Pancreas (tissue), 10 donors: Measurements from ENCODE around the gene PNMA8A. TPM values are rescaled to one million over a fixed set of nuclear protein-coding genes. Genes with fewer than 3 reads are reported as not detected.

Experiments used
- ATAC-seq, 4 donors: fragments of 200-7000 bp; cut with Tn5 transposase; one replicate each; pipeline versions ENCODE4 v1.8.0 to v1.9.1; 2020; ENCODE audit warnings: mild to moderate bottlenecking in 4 of 4, moderate library complexity in 4 of 4
- DNase-seq, 6 donors: peaks; one replicate each; pipeline ENCODE4 v3.0.0-alpha.2; 2020
- FAIRE-seq: peaks from 2 replicates; lab custom pipeline; 2012; peaks lifted over from hg19 to GRCh38; lab: Jason Lieb, UNC
- H3K27ac ChIP-seq, 4 donors: fragments of 200-600 bp; sonication (generic); 1 replicate in 3 of 4; 2 replicates in 1 of 4; pipeline versions ENCODE4 v1.5.0 to v1.8.0; 2020
- H3K27me3 ChIP-seq, 4 donors: fragments of 200-600 bp; one replicate each; pipeline ENCODE4 v1.8.0; 2021
- H3K36me3 ChIP-seq, 3 donors: fragments of 200-600 bp; sonication (generic) in 1 of 3; one replicate each; pipeline versions ENCODE4 v1.5.0 to v1.8.0; 2020 to 2021
- H3K4me1 ChIP-seq, 3 donors: fragments of 200-600 bp; one replicate each; pipeline ENCODE4 v1.8.0; 2021
- H3K4me3 ChIP-seq, 4 donors: fragments of 200-600 bp; sonication (generic) in 2 of 4; one replicate each; pipeline versions ENCODE4 v1.5.0 to v1.8.0; 2020 to 2021
- H3K9me3 ChIP-seq, 4 donors: fragments of 200-600 bp; one replicate each; pipeline ENCODE4 v1.8.0; 2021
- WGBS, 2 donors: extraction: QIAGEN DNeasy Blood & Tissue Kit; methylation state at CpG; one replicate each; pipeline ENCODE4 v1.1.7; 2013; 5-methylcytosine and 5-hydroxymethylcytosine counted together
- intact Hi-C, 3 donors: fragments of 100-400 bp; cut with DNase I; formaldehyde crosslinking; loops; one replicate each; pipeline versions ENCODE4 v1.11.1 to v1.14.2; 2022
- polyA plus RNA-seq, 2 donors: library from polyadenylated mRNA; stranded (reverse); fragments of 200-250 nt; gene quantifications; one replicate each; pipeline ENCODE4 v1.2.3, GENCODE V29; 2013
- total RNA-seq, 6 donors: library from RNA; stranded (reverse); fragmentation: NEBNext Ultra II Directional in 4 of 6; extraction: Animal tissue kit (Norgen Biotek cat#: 25700) in 4 of 6; gene quantifications; one replicate each; pipeline versions ENCODE4 v1.2.1 to v1.2.4, GENCODE V29; 2021 to 2023
- TF ChIP-seq, protein P1 (sequence below), 4 donors: fragments of 200-600 bp; sonication (generic) in 3 of 4; IDR thresholded peaks; one replicate each; pipeline versions ENCODE4 v1.5.0 to v1.8.0; 2021; ENCODE audit warnings: antibody characterized with exemption in 4 of 4
- donor health status: healthy with polysubstance abuse.
- donor health status: DM: no; HTN: no; CAD: no; lungs with moderate emphysema.
- donor health status: DM: no; HTN: no; CAD: no.
- donor health status: control.
- donor health status: control.
- donor health status: Bipolar disorder and iron deficiency.
- donor health status: DM: yes; HTN: yes; CAD: no.
- donor health status: DM: no; HTN: no; CAD: no.
- donor health status: DM: no; HTN: no; CAD: no.
- donor health status: DM: yes; HTN: yes; CAD: no.

PNMA8A gene
- total and polyA plus RNA-seq, 8 donors, result 2.4 to 8.9 (median 5.8) TPM

DNA sequence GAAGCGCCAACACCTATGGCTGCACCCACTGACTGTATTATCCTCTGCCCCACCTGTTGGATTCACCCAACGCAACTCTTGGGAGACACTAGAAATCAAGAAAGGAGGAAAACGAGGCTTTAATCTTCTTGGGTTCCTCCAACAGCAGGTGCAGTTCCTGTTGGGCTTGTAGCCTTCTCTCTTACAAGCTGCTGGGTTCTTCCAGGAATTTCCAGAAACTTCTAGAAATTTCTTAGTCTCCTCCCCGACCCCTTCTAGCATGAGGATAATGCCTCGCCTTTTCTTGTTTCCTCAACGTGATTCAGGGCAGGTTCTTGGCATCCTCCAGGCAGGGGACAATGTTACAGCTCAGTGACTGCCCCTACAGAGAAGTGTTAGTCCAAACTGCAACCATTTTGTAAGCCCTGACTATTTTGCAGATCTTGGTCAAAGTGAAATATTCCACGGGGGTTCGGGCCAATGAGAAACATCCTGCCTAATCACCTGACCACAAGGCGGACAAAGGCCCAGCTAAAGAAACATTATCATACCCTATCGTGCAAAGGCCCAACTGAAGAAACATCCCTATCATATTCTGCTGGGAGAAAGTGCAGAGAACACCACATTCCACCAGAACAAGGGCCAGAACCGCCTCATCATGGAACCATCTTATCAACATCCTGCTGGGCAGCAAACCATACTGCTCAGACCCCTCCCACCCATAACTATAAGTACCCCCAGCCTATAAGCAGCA lies 614 bp upstream of the PNMA8A start:
- TF ChIP-seq, protein P1, sequence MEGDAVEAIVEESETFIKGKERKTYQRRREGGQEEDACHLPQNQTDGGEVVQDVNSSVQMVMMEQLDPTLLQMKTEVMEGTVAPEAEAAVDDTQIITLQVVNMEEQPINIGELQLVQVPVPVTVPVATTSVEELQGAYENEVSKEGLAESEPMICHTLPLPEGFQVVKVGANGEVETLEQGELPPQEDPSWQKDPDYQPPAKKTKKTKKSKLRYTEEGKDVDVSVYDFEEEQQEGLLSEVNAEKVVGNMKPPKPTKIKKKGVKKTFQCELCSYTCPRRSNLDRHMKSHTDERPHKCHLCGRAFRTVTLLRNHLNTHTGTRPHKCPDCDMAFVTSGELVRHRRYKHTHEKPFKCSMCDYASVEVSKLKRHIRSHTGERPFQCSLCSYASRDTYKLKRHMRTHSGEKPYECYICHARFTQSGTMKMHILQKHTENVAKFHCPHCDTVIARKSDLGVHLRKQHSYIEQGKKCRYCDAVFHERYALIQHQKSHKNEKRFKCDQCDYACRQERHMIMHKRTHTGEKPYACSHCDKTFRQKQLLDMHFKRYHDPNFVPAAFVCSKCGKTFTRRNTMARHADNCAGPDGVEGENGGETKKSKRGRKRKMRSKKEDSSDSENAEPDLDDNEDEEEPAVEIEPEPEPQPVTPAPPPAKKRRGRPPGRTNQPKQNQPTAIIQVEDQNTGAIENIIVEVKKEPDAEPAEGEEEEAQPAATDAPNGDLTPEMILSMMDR (IDR thresholded peaks at IDR 0.05), result no peak
- intact Hi-C loops, result no loop called here
- Histone ChIP-seq H3K36me3 (no peaks in the 10 kb centered on the region), H3K27me3 (no peaks in the 10 kb centered on the region), H3K9me3 (no peaks in the 10 kb centered on the region), H3K4me1 (peaks cover 0 to 5% (median 4%) of the 10 kb centered on the region in 3 donors), H3K27ac (peak overlapping the region; percentile 40 to 69 (median 56)), H3K4me3 (peak overlapping the region; percentile 30 to 59 (median 47))
- FAIRE-seq (no peak), DNase-seq (no peak), ATAC-seq (peak in 2 of 4 donors; percentile 3 to 28)
- 71 to 75% methylated on average over 11 of the region's 11 CpGs for WGBS, 2 donors

DNA sequence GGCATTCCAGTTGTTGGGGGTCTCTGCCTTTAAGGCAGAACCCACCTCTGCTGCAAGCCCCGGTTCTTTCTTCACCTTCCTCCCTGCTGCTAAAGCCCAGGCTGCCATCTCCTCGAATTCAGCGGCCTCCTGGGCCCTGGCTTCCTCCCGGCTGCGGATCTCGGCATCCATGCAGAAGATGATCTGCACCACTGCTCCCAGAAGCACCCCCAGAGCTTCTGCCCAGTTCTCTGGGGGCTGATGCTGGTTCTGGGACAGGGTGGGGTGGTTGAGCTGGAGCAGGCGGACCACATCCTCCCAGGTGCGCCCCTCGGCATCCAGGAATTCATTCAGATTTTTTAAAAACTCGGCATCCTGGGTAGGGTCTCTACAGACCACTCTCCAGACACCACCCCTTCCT lies 987 bp downstream of the PNMA8A start:
- H3K4me3 ChIP-seq, result peak overlapping the region in 2 of 4 donors; percentile 59
- H3K27ac ChIP-seq, result no peak overlapping the region
- WGBS, 2 donors, result 92 to 96% methylated on average over 10 of the region's 10 CpGs
- no peaks in the 10 kb centered on the region for H3K27me3 ChIP-seq
- no peaks in the 10 kb centered on the region for H3K9me3 ChIP-seq
- H3K4me1 ChIP-seq, result peaks cover 0 to 5% (median 4%) of the 10 kb centered on the region in 3 donors
- TF ChIP-seq, protein P1 (IDR thresholded peaks at IDR 0.05), result no peak
- peak in 1 of 6 donors; percentile 48 for DNase-seq
- no peak for FAIRE-seq
- intact Hi-C loops, result no loop called here
- H3K36me3 ChIP-seq, result no peaks in the 10 kb centered on the region
- no peak for ATAC-seq

DNA sequence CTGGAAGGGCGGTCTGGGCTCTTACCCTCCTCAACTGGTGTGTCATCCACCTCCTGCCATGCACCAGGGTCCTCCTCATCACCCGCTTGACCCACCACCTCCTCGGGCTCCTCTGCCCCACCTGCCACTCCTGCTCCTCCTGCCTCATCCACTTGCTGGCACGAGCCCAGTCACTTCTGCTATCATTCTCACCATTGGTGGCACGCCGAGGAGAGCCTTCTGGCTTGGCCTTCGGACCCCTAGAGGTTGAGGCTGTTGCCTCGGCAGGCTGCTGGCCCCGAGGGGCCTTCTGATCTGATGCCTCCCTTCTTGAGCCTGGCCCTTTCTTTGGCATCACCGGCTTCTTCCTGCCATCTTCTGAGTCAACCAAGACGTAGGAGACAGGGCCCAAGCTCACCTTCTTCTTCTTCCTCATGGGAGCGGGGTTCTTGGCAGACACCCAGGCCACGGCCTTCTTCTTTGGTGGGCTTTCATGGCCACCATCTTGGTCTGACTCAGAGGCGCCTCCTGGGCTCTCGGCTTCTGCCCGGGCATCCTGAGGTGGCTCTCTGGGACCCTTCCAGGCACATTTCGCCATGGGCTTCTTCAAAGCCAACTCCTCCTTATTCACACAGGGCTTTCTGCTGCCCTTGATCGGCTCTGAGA lies 1.7 kb downstream of the PNMA8A start:
- Histone ChIP-seq H3K9me3 (no peaks in the 10 kb centered on the region), H3K36me3 (no peaks in the 10 kb centered on the region), H3K27me3 (no peaks in the 10 kb centered on the region), H3K4me1 (peaks cover 0 to 5% (median 4%) of the 10 kb centered on the region in 3 donors), H3K4me3 (no peak overlapping the region), H3K27ac (no peak overlapping the region)
- intact Hi-C loops, result no loop called here
- no peak for ATAC-seq
- FAIRE-seq, result no peak
- 93 to 97% methylated on average over 18 of the region's 18 CpGs for WGBS, 2 donors
- peak in 2 of 6 donors; percentile 44 to 60 for DNase-seq
- TF ChIP-seq, protein P1 (IDR thresholded peaks at IDR 0.05), result no peak

DNA sequence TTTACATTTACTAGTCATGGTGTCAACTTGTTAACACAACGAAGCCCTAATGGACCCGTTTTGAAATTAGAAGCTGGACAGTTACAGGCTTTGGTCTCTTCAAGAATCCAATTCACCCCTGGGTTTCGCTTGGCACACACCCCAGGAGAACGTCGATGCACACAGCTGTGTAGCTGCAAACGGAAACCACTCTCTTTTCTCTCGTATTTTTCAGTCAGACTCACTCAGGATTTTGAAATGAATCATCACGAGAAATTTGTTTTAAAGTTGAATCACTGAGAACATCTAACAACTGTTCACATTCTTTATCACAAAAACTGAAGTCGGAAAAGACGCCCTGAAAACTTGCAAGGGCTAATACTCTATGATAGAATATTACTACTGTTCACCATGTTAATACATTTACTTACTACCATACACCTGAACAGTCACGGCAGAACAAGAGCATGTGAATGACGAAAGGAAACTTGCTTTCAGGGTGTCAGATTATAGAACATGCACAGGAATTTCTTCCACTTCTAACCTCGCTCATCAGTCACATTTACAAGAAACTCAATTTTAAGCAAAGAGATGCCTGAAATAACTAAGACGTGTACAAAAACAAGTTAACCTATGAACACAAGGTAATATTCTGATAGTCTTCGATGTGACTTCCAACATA lies 4.7 kb downstream of the PNMA8A start:
- no peaks in the 10 kb centered on the region for H3K27me3 ChIP-seq
- H3K9me3 ChIP-seq, result no peaks in the 10 kb centered on the region
- DNase-seq (no peak), ATAC-seq (no peak), FAIRE-seq (no peak)
- H3K4me3 ChIP-seq, result no peak overlapping the region
- H3K36me3 ChIP-seq, result no peaks in the 10 kb centered on the region
- WGBS, 2 donors, result 66 to 75% methylated on average over 15 of the region's 15 CpGs
- peaks cover 0 to 5% (median 0%) of the 10 kb centered on the region in 3 donors for H3K4me1 ChIP-seq
- H3K27ac ChIP-seq, result no peak overlapping the region
- TF ChIP-seq, protein P1 (IDR thresholded peaks at IDR 0.05), result no peak
- intact Hi-C loops, result no loop called here
